GM21423 (cell line): ENCODE results near the gene CUL5.

Source experiments
- ATAC-seq: cut with Tn5 transposase; IDR thresholded peaks from one replicate; pipeline ENCODE4 v1.9.1; 2021; ENCODE audit warnings: mild to moderate bottlenecking, moderate library complexity; ENCODE audit not compliant: unreplicated experiment

Gene CUL5

GRCh38 chr11:108008656-108009496 lies at the start of gene CUL5:
CUL5 (plus strand) TSS chr11:108008898; CDS start chr11:108009349, 451 bp downstream.
- peak; percentile 84 for ATAC-seq

- no peak for ATAC-seq
Observed at GRCh38 chr11:107961480-107961879, 47.2 kb upstream of the CUL5 start.

DNA sequence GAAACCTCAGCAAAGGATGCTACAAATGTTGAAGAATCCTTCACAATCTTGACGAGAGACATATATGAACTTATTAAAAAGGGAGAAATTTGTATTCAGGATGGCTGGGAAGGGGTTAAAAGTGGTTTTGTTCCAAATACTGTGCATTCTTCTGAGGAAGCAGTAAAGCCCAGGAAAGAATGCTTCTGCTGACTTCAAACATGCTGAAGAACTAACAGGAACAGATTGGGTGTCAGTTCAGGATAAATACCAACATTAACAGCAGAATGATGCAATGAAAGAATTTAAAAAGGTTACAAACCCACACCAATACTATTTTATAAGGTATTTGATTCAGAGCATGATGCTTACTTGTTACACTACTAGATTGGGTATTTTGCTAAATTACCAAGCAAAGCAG lies 46.5 kb upstream of the CUL5 start:
- no peak for ATAC-seq

DNA sequence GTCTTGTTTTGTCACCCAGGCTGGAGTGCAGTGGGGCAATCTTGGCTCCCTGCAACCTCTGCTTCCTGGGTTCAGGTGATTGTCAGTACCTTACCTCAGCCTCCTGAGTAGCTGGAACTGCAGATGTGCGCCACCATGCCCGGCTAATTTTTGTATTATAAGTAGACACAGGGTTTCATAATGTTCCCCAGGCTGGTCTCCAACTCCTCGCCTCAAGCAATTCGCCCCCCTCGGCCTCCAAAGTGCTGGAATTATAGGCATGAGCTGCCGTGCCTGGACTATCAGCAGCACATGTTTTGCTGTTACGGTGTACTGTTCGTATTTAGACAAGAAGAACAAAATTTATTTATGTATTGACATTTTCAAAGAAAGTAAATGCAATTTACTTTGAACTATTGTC lies 45.6 kb upstream of the CUL5 start:
- ATAC-seq: no peak

DNA sequence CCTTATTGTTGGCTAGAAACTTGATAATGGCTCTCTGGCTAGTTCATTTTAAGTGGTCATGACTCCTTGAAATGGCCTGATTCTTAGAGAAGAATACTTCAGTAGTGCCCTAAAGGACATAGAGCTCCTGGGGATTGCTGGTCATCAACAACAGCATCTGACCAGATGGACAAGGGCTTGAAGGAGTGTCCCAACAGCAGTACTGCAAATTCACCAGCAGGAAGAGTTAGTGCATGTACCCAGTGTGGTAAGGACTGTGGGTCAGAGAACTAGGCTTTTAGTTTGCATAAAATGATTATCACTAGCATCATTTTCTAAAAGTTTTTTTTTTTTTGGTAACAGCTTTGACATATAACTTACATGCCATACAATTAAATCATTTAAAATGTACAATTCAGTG lies 39.5 kb upstream of the CUL5 start:
- ATAC-seq: no peak

GRCh38 chr11:107970049-107970448 lies 38.6 kb upstream of the CUL5 start:
- ATAC-seq: no peak

- no peak for ATAC-seq
Observed at GRCh38 chr11:107973641-107974040, 35.1 kb upstream of the CUL5 start.

GRCh38 chr11:107988397-107989158 lies 20.1 kb upstream of the CUL5 start:
- no peak for ATAC-seq

DNA sequence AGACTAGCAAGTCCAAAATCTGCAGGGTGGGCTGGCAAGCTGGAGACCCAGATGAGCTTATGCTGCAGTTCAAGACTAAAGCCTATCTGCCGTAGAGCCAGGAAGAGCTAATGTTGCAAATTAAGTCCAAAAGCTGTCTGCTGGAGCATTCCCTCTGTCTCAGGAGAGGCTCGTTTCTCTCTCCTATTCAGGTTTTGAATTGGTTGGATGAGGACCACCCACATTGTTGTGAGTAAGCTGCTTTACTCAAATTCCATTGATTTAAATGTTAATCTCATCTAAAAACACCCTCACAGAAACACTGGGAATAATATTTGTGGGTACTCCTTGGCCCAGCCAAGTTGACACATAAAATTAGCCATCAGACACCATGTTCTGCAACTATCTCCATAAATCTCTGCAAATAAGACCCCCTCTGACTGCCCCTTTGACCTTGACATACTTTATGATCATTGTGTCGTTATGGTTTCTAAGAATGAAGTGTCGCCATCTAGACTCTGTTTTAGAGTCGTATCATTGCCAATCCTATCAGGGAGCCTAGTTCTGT lies 16.8 kb upstream of the CUL5 start:
- ATAC-seq: no peak

DNA sequence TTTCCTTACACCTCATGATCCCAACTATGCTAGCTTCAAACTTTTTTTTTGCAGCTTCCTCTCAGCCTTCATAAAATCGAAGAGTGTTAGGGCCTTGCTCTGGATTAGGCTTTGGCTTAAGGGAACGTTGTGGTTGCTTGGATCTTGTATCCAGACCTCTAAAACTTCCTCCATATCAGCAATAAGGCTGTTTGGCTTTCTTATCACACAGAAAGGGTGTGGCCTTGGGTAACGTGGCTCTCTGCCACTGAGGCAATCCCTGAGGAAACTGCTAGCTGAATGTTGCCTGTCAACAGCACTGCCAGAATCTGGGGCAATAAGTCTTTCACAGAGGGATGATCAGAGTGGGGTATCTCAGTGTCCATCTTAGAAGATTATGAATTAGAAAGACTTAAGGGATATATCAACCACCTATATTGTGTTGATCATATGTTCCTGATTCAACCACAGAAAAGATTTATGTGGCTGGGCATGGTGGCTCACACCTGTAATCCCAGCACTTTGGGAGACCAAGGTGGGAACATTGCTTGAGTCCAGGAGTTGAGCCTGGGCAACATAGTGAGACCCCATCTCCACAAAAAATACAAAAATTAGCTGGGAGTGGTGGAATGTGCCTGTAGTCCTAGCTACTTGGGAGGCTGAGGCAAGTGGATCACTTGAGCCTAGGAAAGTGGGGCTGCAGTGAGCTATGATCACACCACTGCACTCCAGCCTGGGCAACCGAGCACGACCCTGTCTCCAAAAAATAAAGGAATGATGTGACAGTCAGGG lies 12.5 kb upstream of the CUL5 start:
- ATAC-seq: no peak

DNA sequence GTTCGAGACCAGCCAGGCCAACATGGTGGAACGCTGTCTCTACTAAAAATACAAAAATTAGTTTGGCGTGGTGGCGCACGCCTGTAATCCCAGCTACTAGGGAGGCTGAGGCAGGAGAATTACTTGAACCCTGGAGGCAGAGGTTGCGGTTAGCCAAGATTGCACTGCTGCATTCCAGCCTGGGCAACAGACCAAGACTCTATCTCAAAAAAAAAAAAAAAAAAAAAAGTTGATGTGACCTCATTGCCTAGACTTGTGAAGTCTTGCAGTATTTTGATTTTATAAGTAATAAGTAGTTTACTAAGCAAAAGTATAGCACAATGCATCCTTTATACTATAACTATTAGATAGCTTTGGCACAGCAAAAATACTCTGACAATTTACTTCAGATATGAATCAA lies 9.9 kb upstream of the CUL5 start:
- ATAC-seq: no peak

- peak; percentile 88 for ATAC-seq
Observed at GRCh38 chr11:107999759-108000455, 8.8 kb upstream of the CUL5 start.

DNA sequence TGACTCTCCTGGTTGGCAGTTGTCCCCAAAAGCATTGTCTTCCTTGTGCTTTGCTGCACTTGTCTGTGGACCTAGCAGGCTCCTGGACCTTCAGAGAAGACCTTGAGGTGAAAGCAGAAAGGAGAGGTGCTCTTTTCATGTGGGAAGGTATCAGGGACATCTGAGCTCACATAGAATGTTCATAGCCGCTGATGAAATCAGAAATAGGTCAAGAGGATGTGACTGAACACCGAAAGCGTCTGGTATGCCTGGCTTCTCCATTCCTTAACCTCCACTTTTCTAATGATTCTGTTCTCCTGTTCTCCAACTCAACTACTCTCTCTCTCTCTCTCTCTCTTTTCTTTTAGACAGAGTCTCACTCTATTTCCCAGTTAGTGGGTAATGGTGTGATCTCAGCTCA lies 6.2 kb upstream of the CUL5 start:
- ATAC-seq: no peak

DNA sequence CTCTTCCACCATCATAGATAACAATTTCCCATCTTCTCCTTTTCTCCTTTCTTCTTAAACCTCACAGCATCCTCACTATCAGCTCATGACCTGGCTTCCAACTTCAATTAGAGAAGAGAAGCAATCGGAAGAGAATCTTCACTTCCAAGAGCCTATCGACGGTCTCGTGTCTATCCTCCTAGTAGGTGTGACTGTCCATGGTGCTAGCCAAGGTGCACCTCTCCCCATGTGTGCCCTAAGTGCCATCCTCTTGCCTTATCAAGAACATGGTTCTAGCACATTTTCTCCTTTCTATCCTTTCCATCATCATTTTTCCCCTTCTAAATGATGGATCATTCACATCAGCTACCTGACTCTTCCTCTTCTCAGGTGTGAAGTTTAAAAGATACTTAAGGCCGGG lies 5.1 kb upstream of the CUL5 start:
- ATAC-seq: no peak

DNA sequence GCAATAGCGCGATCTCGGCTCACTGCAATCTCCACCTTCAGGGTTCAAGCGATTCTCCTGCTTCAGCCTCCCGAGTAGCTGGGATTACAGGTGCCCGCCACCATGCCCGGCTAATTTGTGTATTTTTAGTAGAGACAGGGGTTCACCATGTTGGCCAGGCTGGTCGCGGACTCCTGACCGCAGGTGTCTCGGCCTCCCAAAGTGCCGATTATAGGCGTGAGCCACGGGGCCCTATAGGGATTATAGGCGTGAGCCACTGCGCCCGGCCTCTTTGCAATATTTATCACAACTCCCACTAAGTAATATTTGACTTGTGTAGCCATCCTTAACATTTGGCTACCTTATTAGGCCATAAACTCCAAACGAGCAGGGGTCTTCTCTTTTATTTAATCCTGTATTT lies 879 bp upstream of the CUL5 start:
- ATAC-seq: no peak

DNA sequence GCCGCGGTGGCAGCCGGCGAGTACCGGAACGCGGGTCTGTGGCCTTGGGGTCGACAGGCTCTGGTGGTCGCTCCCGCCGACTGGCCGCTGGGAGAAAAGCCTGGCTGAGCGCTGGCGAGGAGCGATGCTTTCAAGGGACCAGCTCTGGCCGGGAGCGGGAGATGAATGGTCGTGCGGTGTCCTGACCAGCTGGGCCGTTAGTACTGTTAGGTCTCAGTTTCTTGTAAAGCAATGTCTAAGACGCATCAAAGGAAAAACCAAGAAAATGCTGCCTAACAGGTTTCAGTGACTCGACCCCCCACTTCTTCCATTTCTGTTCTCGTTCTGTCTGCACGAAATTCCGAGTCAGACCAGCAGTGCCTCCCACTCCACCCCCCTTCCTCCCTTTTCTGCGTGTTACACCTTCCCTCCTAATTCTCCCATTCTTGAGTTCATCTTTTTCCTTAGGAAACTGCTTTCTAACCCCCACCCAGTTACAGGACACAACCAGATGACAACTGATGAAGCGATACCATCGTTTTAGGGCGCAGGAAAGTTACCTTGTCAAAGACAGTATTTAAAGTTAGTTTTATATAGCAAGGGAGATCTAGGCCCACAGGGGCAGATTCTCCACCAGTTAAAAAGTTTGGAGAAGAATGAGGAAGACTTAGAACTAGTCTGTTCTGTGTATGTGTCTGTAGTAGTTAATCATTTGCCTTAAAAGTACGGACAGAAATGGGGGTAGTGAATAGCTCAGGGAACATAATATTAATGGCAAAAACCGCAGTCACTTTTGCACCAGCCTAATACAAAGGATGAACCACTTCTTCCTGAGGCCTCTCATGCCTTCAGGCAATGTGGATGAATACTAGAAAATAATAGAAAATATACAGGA lies 1.0 kb downstream of the CUL5 start:
- ATAC-seq: no peak

DNA sequence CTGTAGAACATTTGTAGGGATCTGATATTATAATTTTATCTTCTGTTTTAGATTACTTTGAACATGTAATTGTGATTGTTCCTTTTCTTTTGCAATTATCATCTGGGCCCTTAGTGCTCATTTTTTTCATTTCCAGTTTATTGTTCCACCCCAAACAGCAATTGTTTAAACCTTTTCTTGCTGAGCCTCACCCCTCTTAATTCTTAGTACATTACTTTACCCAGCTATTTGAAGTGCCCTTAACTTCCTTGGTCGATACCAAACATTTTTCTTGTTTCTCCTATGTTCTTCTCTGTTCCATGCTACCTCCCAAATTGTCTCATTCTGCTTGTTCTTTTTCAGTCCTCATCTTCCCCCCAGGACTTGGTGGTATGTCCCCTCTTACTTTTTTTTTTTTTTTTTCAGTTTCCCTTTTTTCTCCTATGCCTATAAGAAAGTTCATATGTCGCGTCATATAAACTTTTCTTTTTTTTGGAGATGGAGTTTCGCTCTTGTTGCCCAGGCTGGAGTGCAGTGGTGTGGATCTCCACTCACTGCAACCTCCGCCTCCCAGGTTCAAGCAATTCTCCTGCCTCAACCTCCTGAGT lies 3.5 kb downstream of the CUL5 start:
- ATAC-seq: no peak

DNA sequence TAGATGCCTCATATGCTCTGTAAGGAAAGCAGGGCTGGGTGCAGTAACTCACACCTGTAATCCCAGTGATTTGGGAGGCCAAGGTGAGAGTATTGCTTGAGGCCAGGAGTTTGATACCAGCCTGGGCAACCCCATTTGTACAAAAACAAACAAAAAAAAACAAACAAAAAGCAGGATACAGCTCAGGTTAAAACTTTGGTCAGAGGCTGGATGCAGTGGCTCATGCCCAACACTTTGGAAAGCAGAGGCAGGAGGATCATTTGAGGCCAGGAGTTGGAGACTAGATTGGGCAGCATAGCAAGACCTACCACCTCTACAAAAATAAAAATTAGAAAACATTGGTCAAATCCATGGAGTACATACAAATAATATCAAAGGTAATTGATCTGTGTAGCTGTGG lies 7.9 kb downstream of the CUL5 start:
- no peak for ATAC-seq

- no peak for ATAC-seq
Observed at GRCh38 chr11:108018708-108019107, 10.0 kb downstream of the CUL5 start.
